Loucy (cell line): Measurements from ENCODE around the gene COX4I2.
"Not testable (repeated sequence)": the region's sequence is repeated elsewhere in the genome, so short reads cannot be mapped to it uniquely, and the experiment has no call there.

Source experiments
- H2AFZ ChIP-seq: fragments of 200-600 bp; sonication (generic); 2 replicates; pipeline ENCODE4 v1.6.0; 2016; ENCODE audit warnings: antibody characterized with exemption, mild to moderate bottlenecking, low read length, moderate library complexity
- H3F3A ChIP-seq: fragments of 200-600 bp; 2 replicates; pipeline ENCODE4 v1.6.0; 2016; ENCODE audit warnings: antibody characterized with exemption, low read depth, mild to moderate bottlenecking
- H3K27me3 ChIP-seq: fragments of 200-600 bp; sonication (generic); 2 replicates; pipeline ENCODE4 v1.6.1; 2014; ENCODE audit warnings: low read length, mild to moderate bottlenecking; ENCODE audit not compliant: insufficient read depth, poor library complexity, severe bottlenecking
- H3K36me3 ChIP-seq: fragments of 200-600 bp; sonication (generic); 2 replicates; pipeline ENCODE4 v1.6.1; 2016; ENCODE audit warnings: low read length; ENCODE audit not compliant: insufficient read depth
- H3K4me1 ChIP-seq: fragments of 200-600 bp; sonication (generic); 2 replicates; pipeline ENCODE4 v1.5.1; 2014; ENCODE audit warnings: low read length, mild to moderate bottlenecking; ENCODE audit not compliant: insufficient read depth, poor library complexity, severe bottlenecking
- H3K4me2 ChIP-seq: fragments of 200-600 bp; sonication (generic); 2 replicates; pipeline ENCODE4 v1.6.0; 2014; ENCODE audit warnings: antibody characterized with exemption, low read length, low read depth, mild to moderate bottlenecking; ENCODE audit not compliant: poor library complexity, severe bottlenecking
- H3K4me3 ChIP-seq: fragments of 200-600 bp; sonication (generic); 2 replicates; pipeline ENCODE4 v1.5.1; 2014; ENCODE audit warnings: low read length, mild to moderate bottlenecking, mixed read lengths; ENCODE audit not compliant: poor library complexity, severe bottlenecking
- H3K79me2 ChIP-seq: fragments of 200-600 bp; sonication (generic); 2 replicates; pipeline ENCODE4 v1.6.1; 2014; ENCODE audit warnings: low read length; ENCODE audit not compliant: insufficient read depth
- H3K9ac ChIP-seq: fragments of 200-600 bp; sonication (generic); 2 replicates; pipeline ENCODE4 v1.6.0; 2014; ENCODE audit warnings: mild to moderate bottlenecking, low read depth, low read length, moderate library complexity; ENCODE audit not compliant: poor library complexity, severe bottlenecking
- H3K9me2 ChIP-seq: fragments of 200-600 bp; sonication (generic); replicated peaks from 2 replicates; pipeline ENCODE4 v1.6.1; 2016; ENCODE audit warnings: low read depth, low read length, mixed read lengths
- H3K9me3 ChIP-seq: fragments of 200-600 bp; sonication (generic); 2 replicates; pipeline ENCODE4 v1.6.1; 2014; ENCODE audit warnings: mild to moderate bottlenecking, antibody characterized with exemption, low read length, low read depth; ENCODE audit not compliant: insufficient read depth
- H4K20me1 ChIP-seq: fragments of 200-600 bp; sonication (generic); 2 replicates; pipeline ENCODE4 v1.6.0; 2014; ENCODE audit warnings: antibody characterized with exemption, low read length, mild to moderate bottlenecking; ENCODE audit not compliant: insufficient read depth, poor library complexity, severe bottlenecking
- EZH2phosphoT487 ChIP-seq: fragments of 200-600 bp; IDR thresholded peaks from 2 replicates; pipeline ENCODE4 v1.6.1; 2018; ENCODE audit warnings: antibody characterized with exemption, mild to moderate bottlenecking, moderate library complexity, borderline replicate concordance
- TF ChIP-seq, protein P1 (sequence below): fragments of 200-600 bp; sonication (generic); conservative IDR thresholded peaks from 2 replicates; pipeline ENCODE4 v1.5.1; 2014; ENCODE audit warnings: mild to moderate bottlenecking, antibody characterized with exemption, low read length

COX4I2 gene

DNA sequence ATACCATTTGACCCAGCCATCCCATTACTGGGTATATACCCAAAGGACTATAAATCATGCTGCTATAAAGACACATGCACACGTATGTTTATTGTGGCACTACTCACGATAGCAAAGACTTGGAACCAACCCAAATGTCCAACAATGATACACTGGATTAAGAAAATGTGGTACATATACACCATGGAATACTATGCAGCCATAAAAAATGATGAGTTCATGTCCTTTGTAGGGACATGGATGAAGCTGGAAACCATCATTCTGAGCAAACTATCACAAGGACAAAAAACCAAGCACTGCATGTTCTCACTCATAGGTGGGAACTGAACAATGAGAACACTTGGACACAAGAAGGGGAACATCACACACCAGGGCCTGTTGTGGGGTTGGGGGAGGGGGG is 9.7 kb upstream of the COX4I2 start:
- H3K9ac ChIP-seq, H3K9me2 ChIP-seq, H2AFZ ChIP-seq, H3K4me1 ChIP-seq, H3K79me2 ChIP-seq, H3K9me3 ChIP-seq, H3K4me2 ChIP-seq, H3K36me3 ChIP-seq, H3K4me3 ChIP-seq, H4K20me1 ChIP-seq, H3K27me3 ChIP-seq, H3F3A ChIP-seq: not testable (repeated sequence)

DNA sequence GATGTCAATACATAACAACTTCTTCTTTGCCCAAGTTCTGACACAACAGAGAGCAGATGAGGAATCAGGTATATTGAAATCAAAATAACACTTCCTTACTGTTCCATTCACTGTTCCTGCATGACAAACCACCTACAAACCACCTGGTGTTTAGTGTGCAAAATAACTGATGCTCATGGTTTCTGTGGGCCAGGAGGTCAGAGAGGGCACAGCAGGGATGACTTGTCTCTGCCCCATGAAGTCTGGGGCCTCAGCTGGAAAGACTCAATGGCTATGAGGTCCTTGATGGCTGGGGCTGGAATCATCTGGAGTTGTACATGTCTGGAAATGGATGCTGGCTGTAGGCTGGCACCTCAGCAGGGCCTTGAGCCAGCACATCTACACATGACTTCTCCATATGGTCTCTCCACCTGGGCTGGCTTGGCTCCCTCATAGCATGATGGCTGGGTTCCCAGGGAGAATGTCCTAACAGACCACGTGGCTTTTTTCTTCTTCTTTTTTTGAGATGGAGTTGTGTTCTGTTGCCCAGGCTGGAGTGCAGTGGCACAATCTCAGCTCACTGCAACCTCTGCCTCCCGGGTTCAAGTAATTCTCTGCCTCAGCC is 7.4 kb upstream of the COX4I2 start:
- Histone ChIP-seq H3K79me2 (no peaks in the 10 kb centered on the region), H3K9me2 (no peaks in the 10 kb centered on the region), H4K20me1 (no peaks in the 10 kb centered on the region), H2AFZ (peak overlapping the region; percentile 36; the same call in 1 of the 2 replicates), H3K36me3 (no peaks in the 10 kb centered on the region), H3K9me3 (no peaks in the 10 kb centered on the region), H3K4me2 (no peak overlapping the region), H3K4me1 (no peaks in the 10 kb centered on the region), H3F3A (no peaks in the 10 kb centered on the region), H3K9ac (no peak overlapping the region), H3K4me3 (no peak overlapping the region), H3K27me3 (no peaks in the 10 kb centered on the region)
- TF ChIP-seq EZH2phosphoT487 = no peak
- TF ChIP-seq, protein P1, sequence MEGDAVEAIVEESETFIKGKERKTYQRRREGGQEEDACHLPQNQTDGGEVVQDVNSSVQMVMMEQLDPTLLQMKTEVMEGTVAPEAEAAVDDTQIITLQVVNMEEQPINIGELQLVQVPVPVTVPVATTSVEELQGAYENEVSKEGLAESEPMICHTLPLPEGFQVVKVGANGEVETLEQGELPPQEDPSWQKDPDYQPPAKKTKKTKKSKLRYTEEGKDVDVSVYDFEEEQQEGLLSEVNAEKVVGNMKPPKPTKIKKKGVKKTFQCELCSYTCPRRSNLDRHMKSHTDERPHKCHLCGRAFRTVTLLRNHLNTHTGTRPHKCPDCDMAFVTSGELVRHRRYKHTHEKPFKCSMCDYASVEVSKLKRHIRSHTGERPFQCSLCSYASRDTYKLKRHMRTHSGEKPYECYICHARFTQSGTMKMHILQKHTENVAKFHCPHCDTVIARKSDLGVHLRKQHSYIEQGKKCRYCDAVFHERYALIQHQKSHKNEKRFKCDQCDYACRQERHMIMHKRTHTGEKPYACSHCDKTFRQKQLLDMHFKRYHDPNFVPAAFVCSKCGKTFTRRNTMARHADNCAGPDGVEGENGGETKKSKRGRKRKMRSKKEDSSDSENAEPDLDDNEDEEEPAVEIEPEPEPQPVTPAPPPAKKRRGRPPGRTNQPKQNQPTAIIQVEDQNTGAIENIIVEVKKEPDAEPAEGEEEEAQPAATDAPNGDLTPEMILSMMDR = no peak

DNA sequence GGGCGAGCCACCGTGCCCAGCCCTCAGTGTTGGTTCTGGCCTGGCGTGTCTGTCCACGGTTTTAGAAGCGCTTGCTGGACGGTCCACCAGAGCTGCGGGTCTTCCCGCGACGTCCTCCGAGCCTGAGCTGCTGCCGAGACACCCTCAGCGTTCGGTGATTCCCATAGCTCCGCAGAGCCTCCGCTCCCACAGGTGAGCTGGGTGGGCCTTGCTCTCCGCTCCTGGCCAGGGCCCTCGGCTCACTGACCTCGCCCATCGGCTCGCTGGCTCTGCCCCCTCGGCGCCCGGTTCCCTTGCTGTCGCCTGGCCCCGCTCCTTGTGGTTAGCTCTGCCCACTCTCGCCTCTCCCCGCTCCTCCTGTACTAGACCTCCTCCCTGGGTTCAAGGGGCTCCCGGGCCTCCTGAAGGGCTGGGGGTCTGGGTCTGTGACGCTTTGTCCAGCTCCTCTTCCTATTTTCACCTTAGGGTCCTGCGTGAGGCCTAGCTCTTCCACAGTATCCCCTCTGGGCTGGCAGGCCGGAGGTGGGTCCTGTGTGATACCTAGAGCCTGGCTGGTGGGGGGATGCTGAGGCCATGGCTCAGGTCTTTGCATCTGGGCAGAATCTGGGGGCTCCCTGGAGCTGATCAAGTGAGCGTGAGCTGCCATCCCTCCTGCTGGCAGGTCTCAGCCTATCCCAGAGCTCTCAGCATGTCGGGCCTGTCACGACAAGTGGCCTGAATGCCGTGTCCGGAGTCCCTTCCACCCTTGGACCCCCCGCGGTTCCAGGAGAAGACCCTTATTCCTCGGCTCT is 5.0 kb upstream of the COX4I2 start:
- H3K4me2 ChIP-seq = no peak overlapping the region
- no peaks in the 10 kb centered on the region for H3K79me2 ChIP-seq
- H3F3A ChIP-seq = no peaks in the 10 kb centered on the region
- no peaks in the 10 kb centered on the region for H3K36me3 ChIP-seq
- no peaks in the 10 kb centered on the region for H3K4me1 ChIP-seq
- no peaks in the 10 kb centered on the region for H3K27me3 ChIP-seq
- no peaks in the 10 kb centered on the region for H3K9me2 ChIP-seq
- H4K20me1 ChIP-seq = no peaks in the 10 kb centered on the region
- no peaks in the 10 kb centered on the region for H3K9me3 ChIP-seq
- no peak overlapping the region for H2AFZ ChIP-seq
- TF ChIP-seq, protein P1 = no peak
- no peak for TF ChIP-seq EZH2phosphoT487
- no peak overlapping the region for H3K4me3 ChIP-seq
- H3K9ac ChIP-seq = no peak overlapping the region
